NK-92 (cell line): ENCODE results near the gene HIRA.
"Not testable (repeated sequence)": the region's sequence is repeated elsewhere in the genome, so short reads cannot be mapped to it uniquely, and the experiment has no call there.

Experiments
- DNase-seq: peaks from one replicate; lab custom pipeline; 2025; ENCODE audit not compliant: unreplicated experiment; lab: John Stamatoyannopoulos, UW

The HIRA gene

GRCh38 chr22:19443544-19444211, 12.1 kb upstream of the HIRA start:
- DNase-seq = no peak

DNA sequence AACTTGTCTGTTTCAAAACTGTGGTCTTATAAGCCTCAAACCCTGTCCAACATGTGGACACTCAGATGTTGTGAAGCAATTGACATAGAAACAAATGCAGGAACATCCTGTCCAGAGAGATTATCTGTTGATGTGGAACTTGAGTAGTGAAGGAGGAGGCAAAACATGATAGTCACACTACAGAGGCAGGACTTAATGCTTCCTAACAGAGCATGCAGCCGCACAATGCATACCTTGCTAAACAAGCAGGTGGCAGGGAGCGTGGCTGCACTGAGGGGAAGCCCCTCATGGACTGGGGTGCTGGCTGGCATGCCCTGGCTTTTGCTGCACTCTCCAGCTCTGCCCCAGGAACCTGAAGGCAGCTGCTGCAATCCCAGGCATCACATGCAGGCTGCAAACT, 10.6 kb upstream of the HIRA start:
- no peak for DNase-seq

DNA sequence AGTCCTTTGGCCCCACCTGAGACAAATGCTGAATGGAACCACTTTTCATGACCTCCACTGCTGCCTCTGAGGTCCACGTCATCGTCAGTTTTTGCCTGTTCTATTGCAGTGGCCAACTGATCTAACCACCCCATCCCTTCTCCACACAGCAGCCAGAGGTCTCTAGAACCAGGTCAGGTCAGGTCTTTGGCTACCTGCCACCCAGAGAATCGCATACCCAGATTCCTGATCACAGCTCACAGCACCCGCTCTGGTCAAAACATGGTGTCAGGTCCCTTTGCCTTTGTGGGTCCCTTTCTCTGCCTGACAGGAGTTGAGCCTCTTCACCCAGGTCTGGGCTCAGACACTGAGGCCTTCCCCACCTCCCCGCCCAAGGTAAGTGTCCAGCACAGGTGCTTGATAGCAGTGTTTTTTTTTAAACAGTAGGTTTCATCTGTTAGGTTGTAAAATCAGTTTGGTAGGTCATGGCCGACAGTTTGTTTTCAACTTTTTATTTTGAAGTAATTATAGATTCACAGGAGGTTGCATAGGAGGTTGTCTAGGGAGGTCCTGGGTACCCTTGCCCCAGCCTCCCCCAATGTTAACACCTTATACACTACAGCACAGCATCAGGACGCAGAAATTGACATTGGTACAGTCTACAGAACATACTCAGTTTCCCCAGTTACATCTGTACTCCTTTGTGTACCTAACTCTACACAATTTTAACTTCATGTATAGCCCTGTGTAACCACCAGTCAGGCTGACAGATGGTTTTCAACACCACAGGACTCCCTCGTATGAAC, 9.1 kb upstream of the HIRA start:
- no peak for DNase-seq

DNA sequence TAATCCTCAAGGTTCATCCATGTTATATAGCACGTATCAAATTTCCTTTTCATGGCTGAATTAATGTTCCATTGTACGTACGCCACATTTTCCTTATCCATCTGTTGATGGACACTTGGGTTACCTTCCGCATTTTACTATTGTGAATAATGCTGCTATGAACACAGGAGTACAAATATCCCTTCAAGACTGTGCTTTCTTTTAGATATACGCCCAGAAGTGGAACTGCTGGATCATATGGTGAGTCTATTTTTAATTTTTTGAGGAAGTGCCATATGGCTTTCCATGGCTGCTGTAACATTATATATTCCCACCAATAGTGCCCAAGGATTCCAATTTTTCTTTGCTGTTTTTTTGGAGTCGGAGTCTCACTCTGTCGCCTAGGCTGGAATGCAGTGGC, 6.8 kb upstream of the HIRA start:
- no peak for DNase-seq

DNA sequence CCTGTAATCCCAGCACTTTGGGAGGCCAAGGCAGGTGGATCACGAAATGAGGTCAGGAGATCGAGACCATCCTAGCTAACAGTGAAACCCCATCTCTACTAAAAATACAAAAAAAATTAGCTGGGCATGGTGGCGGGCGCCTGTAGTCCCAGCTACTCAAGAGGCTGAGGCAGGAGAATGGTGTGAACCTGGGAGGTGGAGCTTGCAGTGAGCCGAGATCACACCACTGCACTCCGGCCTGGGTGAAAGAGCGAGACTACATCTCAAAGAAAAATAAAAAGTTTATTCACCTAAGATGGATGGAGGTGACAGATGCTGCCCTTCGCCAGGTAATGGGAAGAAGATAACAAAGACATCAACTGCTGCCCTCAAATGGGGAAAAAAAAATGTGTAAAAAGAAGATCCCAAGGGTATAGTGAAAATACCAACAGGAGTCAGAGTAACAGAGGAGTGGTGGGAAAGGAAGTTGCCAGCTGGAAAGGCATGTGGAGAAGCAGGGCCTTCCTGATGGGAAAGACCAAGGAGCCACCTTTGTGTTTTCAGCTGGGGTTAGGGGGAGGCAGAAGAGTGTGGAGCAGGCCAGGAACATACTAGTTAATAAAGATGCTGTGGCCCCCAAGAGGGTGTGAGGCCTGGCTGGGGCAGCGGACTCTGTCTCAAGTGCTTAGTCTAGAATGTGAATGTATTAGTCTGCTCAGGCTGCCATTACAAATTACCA, 5.1 kb upstream of the HIRA start:
- DNase-seq = not testable (repeated sequence)

GRCh38 chr22:19434829-19435580, 3.5 kb upstream of the HIRA start:
- DNase-seq = no peak

GRCh38 chr22:19434401-19434800, 2.9 kb upstream of the HIRA start:
- no peak for DNase-seq

DNA sequence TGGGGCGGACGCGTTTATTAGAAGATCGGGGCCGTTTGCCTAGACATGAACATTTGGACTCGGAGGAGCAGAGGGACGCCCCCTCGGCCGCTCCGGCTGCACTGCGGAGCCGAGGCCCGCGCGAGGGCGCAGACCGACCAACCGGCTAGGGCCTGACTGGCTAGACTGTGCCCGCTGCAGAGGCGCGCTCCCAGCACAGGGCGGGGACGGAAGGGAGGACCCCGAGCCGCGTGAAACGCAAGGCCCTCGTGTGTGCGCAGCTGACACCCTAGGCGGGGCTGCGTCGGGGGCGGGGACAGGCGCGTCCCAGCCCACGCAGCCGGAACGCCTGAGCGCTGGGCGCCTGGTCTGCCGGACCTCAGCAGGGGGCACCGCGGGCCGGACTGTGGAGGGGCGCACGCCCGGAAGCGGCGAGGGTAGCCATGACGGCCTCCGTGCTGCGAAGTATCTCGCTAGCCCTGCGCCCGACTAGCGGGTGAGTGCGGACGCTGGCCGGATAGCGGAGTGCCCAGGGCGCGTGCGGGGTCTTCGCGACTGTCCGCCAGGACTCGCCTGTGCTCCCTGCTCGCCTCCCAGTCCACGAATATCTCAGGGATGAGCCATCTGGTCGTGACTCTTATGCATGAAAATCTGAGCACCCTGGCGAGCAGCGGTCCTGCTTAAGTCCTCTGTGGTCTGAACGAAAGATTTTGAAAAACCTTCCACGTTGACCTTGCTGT, 759 bp upstream of the HIRA start, which contains the start of gene MRPL40:
Gene MRPL40 (plus strand): TSS at position 413 of the 719 bp plus-strand sequence. CDS start 10 bp downstream, at position 423.
- no peak for DNase-seq

GRCh38 chr22:19430890-19431541, 517 bp downstream of the HIRA start:
- DNase-seq = no peak

GRCh38 chr22:19429950-19430889, 1.3 kb downstream of the HIRA start:
- DNase-seq = no peak

GRCh38 chr22:19424186-19424500, 7.4 kb downstream of the HIRA start:
- DNase-seq = no peak

DNA sequence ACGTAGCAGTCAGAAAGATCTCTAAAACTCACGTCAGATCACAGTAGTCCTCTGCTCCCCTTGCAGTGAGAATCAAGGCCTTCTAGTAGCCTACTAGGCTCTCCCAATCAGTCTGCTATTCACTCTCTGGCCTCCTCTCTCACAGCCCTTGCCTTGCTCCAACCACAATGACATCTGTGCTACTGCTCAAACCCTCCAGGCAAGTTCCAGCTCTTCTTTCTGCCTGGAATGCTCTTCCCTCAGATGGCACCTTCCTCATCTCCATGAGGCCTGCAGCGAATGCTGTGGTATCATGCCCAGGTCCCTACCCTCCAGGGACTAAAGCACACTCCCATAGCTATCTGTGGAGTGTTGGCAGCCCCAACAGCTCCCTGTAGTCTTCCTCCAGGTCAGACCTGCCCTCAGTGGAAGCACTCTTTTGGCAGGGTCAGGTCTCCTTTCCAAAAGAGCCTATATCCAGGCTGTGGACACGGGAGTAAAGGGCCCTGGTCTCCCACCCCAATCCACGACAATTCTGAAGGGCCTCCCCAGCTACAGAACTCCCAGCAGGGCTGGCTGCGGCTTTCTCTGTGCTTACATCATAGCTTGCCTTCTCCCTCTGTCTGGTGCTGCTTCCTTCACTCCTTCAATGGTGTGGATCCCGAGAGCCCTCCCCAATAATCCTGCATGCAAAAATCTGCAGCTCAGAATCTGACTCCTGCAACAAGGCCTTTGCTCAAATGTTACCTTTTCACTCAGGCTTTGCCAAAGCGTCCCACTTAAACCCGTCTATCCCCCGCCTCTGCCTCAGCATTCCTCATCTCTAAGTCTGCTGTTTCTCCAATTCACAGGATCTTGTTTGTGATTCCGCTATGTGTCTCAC, 8.9 kb downstream of the HIRA start:
- no peak for DNase-seq

DNA sequence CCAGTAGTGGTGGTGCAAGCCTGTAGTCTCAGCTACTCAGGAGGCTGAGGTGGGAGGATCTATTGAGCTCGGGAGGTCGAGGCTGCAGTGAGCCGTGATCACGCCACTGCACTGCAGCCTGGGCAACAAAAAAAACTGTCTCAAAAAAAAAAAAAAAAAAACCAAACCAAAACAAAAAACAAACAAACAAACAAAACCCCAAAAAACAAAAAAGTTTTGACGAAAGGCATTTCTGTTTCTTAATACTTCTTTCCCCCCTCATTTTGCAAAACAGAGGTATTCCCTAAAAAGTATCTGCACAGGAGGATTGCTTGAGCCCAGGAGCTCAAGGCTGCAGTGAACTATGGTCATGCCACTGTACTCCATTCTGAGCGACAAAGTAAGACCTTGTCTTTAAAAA, 11.2 kb downstream of the HIRA start:
- DNase-seq = no peak

GRCh38 chr22:19419464-19420178, 11.9 kb downstream of the HIRA start:
- no peak for DNase-seq

DNA sequence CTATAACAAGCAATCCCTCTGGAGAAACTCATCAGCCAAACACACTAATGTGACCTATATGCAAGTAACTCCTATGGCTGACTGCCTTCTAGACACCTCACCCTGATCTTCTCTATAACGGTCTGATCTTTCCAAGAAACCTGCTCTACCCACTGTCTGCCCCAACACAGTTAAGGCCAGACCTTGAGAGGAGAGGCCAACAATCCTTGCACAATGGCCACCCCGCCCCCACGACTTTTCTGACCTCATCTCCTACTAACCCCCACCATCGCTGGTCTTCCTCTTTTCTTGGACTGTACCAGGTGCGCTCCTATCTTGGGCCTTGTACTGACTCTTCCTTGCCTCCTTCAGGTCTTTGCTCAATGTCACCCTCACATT, 12.5 kb downstream of the HIRA start:
- no peak for DNase-seq

- DNase-seq = no peak
Observed at GRCh38 chr22:19412923-19413322, 18.6 kb downstream of the HIRA start.

DNA sequence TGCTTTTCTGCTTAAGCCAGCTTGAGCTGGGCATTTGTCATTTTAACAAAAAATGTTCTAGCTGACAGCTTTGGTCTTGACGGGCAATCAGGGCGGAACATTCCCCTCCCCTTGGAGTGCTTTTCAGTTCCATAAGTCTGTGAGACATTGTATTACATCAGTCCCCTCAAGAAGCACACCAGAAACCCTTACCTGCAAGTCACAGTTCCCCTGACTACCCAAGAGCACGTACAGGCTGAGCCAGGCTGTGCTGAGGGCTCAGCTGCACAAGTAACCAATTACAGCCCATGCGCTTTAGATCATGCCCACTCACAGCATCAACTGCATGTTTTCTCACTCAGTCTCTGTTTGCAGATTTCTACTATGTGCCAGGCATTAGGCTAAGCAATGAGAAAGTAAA, 19.1 kb downstream of the HIRA start:
- no peak for DNase-seq

GRCh38 chr22:19411690-19412045, 19.9 kb downstream of the HIRA start:
- DNase-seq = no peak
